Type B pancreatic cell (in vitro differentiated cells): Measurements from ENCODE around the gene KLK10. TPM values are rescaled to one million over a fixed set of nuclear protein-coding genes. Genes with fewer than 3 reads are reported as not detected.

Experiments used
- DNase-seq: peaks from one replicate; pipeline ENCODE4 v3.0.0; 2021; ENCODE audit warnings: mixed read lengths; ENCODE audit not compliant: unreplicated experiment; ENCODE audit errors: extremely low spot score
- H3K27ac Mint-ChIP-seq: 2 replicates; pipeline ENCODE4 v1.8.0; 2021; ENCODE audit warnings: mild to moderate bottlenecking, mixed read lengths
- H3K27me3 Mint-ChIP-seq: 2 replicates; pipeline ENCODE4 v1.8.0; 2021; ENCODE audit warnings: mixed read lengths
- H3K36me3 Mint-ChIP-seq: 2 replicates; pipeline ENCODE4 v1.8.0; 2021; ENCODE audit warnings: mixed read lengths
- H3K4me1 Mint-ChIP-seq: one replicate; pipeline ENCODE4 v1.8.0; 2021; ENCODE audit warnings: mixed read lengths; ENCODE audit not compliant: unreplicated experiment
- H3K4me3 Mint-ChIP-seq: 2 replicates; pipeline ENCODE4 v1.8.0; 2021; ENCODE audit warnings: mild to moderate bottlenecking, mixed read lengths
- H3K9me3 Mint-ChIP-seq: 2 replicates; pipeline ENCODE4 v1.8.0; 2021; ENCODE audit warnings: mixed read lengths
- CTCF ChIP-seq: fragments of 200-600 bp; sonication (generic); conservative IDR thresholded peaks from 2 replicates; pipeline ENCODE4 v1.5.0; 2021; ENCODE audit warnings: antibody characterized with exemption, mild to moderate bottlenecking
- total RNA-seq: library from RNA; stranded (reverse); gene quantifications from 2 replicates; pipeline ENCODE4 v1.2.1, GENCODE V29; 2021; ENCODE audit warnings: low replicate concordance

The KLK10 gene
- total RNA-seq, 1 donor from 2014 or later, result 1.8 TPM

GRCh38 chr19:50963381-50963780, 56.1 kb downstream of the KLK10 start:
- no peak for DNase-seq
- H3K9me3 Mint-ChIP-seq, result no peaks in the 10 kb centered on the region
- H3K4me3 Mint-ChIP-seq, result no peak overlapping the region
- H3K27me3 Mint-ChIP-seq, result peaks cover 43% of the 10 kb centered on the region
- no peak overlapping the region for H3K27ac Mint-ChIP-seq
- peaks cover 4% of the 10 kb centered on the region for H3K4me1 Mint-ChIP-seq
- no peaks in the 10 kb centered on the region for H3K36me3 Mint-ChIP-seq
- no peak for TF ChIP-seq CTCF

Other genes with a start within 250 kb of the KLK10 start
- not detected in 2 replicates for gene GPR32, start 249.2 kb downstream of the KLK10 start, total RNA-seq
- gene ACP4, start 229.3 kb downstream of the KLK10 start, total RNA-seq, result not detected in 2 replicates
- gene KLK1, start 195.9 kb downstream of the KLK10 start, total RNA-seq, result 1.5 and 2.9 TPM in 2 replicates
- gene KLK15, start 186.1 kb downstream of the KLK10 start, total RNA-seq, result 0.26 TPM in 1 of 2 replicates, not detected in the other
- gene KLK3, start 164.8 kb downstream of the KLK10 start, total RNA-seq, result not detected in 2 replicates
- gene KLK2, start 146.3 kb downstream of the KLK10 start, total RNA-seq, result 0.43 TPM in 1 of 2 replicates, not detected in the other
- 0.46 TPM in 1 of 2 replicates, not detected in the other for gene KLK4, start 108.3 kb downstream of the KLK10 start, total RNA-seq
- gene KLK5, start 66.7 kb downstream of the KLK10 start, total RNA-seq, result not detected in 2 replicates
- gene KLK6, start 50.1 kb downstream of the KLK10 start, total RNA-seq, result 5.0 and 5.5 TPM in 2 replicates
- gene KLK7, start 35.8 kb downstream of the KLK10 start, total RNA-seq, result 0.36 TPM in 1 of 2 replicates, not detected in the other
- gene KLK8, start 18.1 kb downstream of the KLK10 start, total RNA-seq, result 2.6 and 12.0 TPM in 2 replicates
- 1.3 and 1.4 TPM in 2 replicates for gene KLK11, start 6.9 kb upstream of the KLK10 start, total RNA-seq
- gene KLK12, start 15.3 kb upstream of the KLK10 start, total RNA-seq, result 0.83 and 1.6 TPM in 2 replicates
- gene KLK13, start 45.4 kb upstream of the KLK10 start, total RNA-seq, result 1.5 and 4.7 TPM in 2 replicates
- 0.29 and 0.43 TPM in 2 replicates for gene KLK14, start 63.2 kb upstream of the KLK10 start, total RNA-seq
- 8.4 and 9.3 TPM in 2 replicates for gene CTU1, start 88.7 kb upstream of the KLK10 start, total RNA-seq
- gene SIGLEC9, start 105.2 kb upstream of the KLK10 start, total RNA-seq, result not detected in 2 replicates
- gene SIGLEC7, start 122.6 kb upstream of the KLK10 start, total RNA-seq, result not detected in 2 replicates
- gene CD33, start 205.4 kb upstream of the KLK10 start, total RNA-seq, result not detected in 2 replicates
- gene SIGLECL1, start 231.4 kb upstream of the KLK10 start, total RNA-seq, result not detected in 2 replicates